Mononuclear cell (primary cell): ENCODE measurements around the gene NT5C3B. TPM values are rescaled to one million over a fixed set of nuclear protein-coding genes. Genes with fewer than 3 reads are reported as not detected.
A peak's percentile ranks its signal among the peaks of the same experiment; 100 is the strongest.
"Not testable (repeated sequence)": the region's sequence is repeated elsewhere in the genome, so short reads cannot be mapped to it uniquely, and the experiment has no call there.

ENCODE experiments used
- H3K27me3 ChIP-seq: 2 replicates; pipeline ENCODE4 v1.6.0; 2011; ENCODE audit warnings: low read length, control low read depth; ENCODE audit not compliant: insufficient read depth
- H3K4me1 ChIP-seq: 2 replicates; pipeline ENCODE4 v1.5.1; 2011; ENCODE audit warnings: mild to moderate bottlenecking, low read length, control low read depth; ENCODE audit not compliant: insufficient read depth
- H3K4me3 ChIP-seq: 2 replicates; pipeline ENCODE4 v1.5.1; 2011; ENCODE audit warnings: mild to moderate bottlenecking, low read length, moderate library complexity
- H3K9me3 ChIP-seq: 2 replicates; pipeline ENCODE4 v1.5.1; 2011; ENCODE audit warnings: low read depth, mild to moderate bottlenecking, control low read depth, low read length
- total RNA-seq: library from RNA; depleted of rRNA; stranded (reverse); fragments of >200 nt; gene quantifications from one replicate; pipeline ENCODE4 v1.2.3, GENCODE V29; 2012

Gene NT5C3B
- total RNA-seq, 1 donor: 30.5 TPM

DNA sequence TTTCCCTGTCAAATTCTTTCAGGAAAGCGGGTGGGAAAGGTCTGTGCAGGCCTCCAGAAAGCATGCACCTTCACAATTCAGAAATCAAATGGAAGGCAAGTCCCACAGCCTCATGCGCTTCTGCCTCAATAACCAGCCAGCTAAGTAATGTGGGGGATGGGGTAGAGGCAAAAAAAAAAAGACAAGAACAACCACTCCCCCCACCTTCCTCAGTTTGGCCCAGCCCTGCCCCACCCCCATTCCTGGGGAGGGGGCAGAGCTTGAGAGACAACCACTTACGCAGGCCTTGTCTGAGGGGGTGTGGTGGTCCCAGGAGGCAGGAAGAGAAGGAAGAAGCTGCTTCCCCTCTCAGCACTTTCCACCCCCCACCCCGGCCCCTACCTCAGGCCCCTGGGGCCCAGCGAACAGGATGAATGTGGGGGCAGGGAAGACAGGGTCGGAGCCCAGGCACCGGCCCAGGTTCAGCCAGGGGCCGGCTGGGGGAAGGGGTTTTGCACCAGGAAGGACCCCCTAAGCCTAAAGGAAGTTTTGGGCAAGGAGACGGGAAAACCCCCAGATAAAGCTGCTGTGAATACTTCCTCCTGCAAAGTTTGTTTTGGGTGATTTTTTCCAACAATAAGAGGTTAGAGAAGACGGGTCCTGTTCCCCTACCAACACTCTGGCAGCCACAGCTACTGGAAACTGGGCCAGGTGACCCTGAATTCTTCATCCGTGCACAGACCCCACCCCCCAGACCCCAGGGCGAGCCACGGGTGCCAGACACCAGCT is 50.8 kb downstream of the NT5C3B start:
- Histone ChIP-seq H3K27me3 (peaks cover 3% of the 10 kb centered on the region), H3K4me1 (peaks cover 48% of the 10 kb centered on the region), H3K9me3 (no peaks in the 10 kb centered on the region), H3K4me3 (peak overlapping the region; percentile 43)

GRCh38 chr17:41784207-41784744 is 51.8 kb downstream of the NT5C3B start:
- Histone ChIP-seq H3K4me1 (peaks cover 58% of the 10 kb centered on the region), H3K9me3 (no peaks in the 10 kb centered on the region), H3K27me3 (peaks cover 3% of the 10 kb centered on the region), H3K4me3 (no peak overlapping the region)

GRCh38 chr17:41782142-41782541 is 53.9 kb downstream of the NT5C3B start:
- H3K4me3 ChIP-seq: no peak overlapping the region
- H3K9me3 ChIP-seq: no peaks in the 10 kb centered on the region
- H3K4me1 ChIP-seq: peaks cover 62% of the 10 kb centered on the region
- peaks cover 3% of the 10 kb centered on the region for H3K27me3 ChIP-seq

GRCh38 chr17:41781404-41782110 is 54.5 kb downstream of the NT5C3B start:
- Histone ChIP-seq H3K27me3 (peaks cover 3% of the 10 kb centered on the region), H3K4me1 (peaks cover 62% of the 10 kb centered on the region)

GRCh38 chr17:41779954-41780353 is 56.1 kb downstream of the NT5C3B start:
- Histone ChIP-seq H3K4me1 (peaks cover 46% of the 10 kb centered on the region), H3K27me3 (peaks cover 1% of the 10 kb centered on the region), H3K4me3 (no peak overlapping the region), H3K9me3 (no peaks in the 10 kb centered on the region)

More at GRCh38 chr17:41781404-41782110, 54.5 kb downstream of the NT5C3B start:
- H3K9me3 ChIP-seq: no peaks in the 10 kb centered on the region
- H3K4me3 ChIP-seq: no peak overlapping the region

DNA sequence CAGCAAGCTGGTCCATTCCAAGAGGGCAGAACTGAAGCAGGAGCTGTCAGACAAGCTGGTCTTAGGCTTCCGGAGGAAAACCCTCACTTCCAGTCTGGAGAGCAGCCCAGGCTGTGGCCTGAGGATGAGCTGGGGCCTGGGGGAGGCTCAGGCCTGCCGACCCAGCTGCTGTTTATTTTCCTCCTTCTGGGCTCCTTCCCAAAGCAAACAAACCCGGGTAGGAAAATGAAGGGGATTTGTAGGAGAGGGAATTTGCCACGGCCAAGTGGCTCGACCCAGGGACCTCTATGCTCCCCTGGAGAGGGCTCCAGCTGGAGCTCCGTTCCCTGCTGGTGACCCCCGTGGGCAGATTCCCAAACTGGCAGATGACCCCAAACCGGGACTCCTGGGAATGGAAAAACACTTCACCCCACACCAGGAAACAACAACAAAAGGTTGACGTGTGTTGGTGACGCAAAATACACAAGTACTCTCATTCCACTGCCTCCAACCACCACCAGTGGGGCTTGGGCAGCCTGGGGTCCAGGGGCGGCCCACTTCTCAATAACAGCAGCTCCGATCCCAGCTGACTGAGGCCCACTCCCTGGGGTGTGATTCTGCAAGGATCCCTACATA is 58.4 kb downstream of the NT5C3B start:
- no peak overlapping the region for H3K4me3 ChIP-seq
- peaks cover 23% of the 10 kb centered on the region for H3K4me1 ChIP-seq
- H3K9me3 ChIP-seq: no peaks in the 10 kb centered on the region
- H3K27me3 ChIP-seq: no peaks in the 10 kb centered on the region

DNA sequence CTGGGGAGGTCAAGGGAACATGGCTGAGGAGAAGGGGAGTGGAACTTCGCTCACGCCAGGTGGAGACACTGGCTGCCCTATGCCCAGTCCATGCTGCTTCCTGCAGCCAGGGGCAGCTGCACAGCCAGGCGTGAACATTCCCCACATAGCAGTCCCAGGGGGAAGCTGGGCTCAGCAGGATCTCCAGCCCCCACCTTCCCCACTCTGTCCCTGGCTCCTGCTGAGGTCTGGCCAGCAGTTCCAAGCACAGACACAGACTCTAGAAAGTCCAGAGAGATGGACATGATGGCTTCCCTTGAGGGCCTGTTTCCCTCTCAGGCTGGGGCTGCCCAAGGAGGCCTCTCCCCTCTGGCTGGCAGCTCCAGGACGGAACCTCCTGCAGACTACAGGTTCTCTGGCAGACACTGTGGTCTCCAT is 58.9 kb downstream of the NT5C3B start:
- Histone ChIP-seq H3K27me3 (no peaks in the 10 kb centered on the region), H3K4me1 (peaks cover 19% of the 10 kb centered on the region), H3K9me3 (no peaks in the 10 kb centered on the region), H3K4me3 (no peak overlapping the region)

GRCh38 chr17:41776262-41776900 is 59.7 kb downstream of the NT5C3B start:
- H3K9me3 ChIP-seq: not testable (repeated sequence)

DNA sequence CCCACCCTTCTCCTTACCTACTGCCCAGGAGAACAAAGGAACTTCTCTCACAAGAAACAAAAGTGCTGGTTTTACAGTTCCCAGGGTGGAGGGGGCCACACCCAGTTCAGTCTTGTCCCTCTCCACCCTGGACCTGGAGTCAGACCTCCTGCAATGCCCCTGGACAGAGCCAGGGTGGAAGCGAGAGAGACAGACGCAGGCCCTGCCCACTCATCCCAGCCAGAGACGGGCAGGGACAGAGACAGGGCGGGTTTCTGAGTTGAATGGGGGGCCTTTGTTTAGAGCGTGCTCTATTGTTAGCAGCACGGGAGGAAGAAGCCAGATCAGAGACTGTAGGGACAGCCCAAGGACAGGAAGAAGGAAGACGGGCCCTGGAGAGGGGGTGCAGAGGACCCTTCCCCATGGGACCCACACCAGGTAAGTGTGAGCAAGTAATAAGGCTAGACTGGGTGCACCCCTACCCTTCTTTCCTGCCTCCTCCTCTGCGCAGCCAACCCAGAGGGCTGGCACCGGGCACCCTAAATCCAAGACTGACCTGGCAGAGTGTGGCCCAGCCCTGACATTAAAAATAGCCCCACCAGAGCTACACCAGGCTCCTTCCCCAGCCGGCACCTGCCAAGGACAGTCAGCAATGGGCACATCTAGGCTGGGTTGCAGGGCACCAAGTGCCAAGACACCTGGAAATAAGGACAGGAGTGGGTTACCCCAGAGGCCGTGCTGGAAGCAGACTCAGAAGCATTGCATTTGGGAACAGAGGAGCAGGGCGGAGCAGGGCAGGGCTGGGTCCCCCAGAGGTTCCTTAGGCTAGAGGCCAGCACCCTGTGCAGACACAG is 60.4 kb downstream of the NT5C3B start:
- peaks cover 19% of the 10 kb centered on the region for H3K4me1 ChIP-seq
- no peaks in the 10 kb centered on the region for H3K27me3 ChIP-seq
- H3K9me3 ChIP-seq: no peaks in the 10 kb centered on the region
- no peak overlapping the region for H3K4me3 ChIP-seq

More at GRCh38 chr17:41776262-41776900, 59.7 kb downstream of the NT5C3B start:
- peaks cover 19% of the 10 kb centered on the region for H3K4me1 ChIP-seq
- H3K27me3 ChIP-seq, H3K4me3 ChIP-seq: not testable (repeated sequence)

Other genes starting within 250 kb of the NT5C3B start
- not detected for gene KRT14, start 249.3 kb downstream of the NT5C3B start, total RNA-seq
- not detected for gene KRT16, start 223.5 kb downstream of the NT5C3B start, total RNA-seq
- 0.42 TPM for gene KRT17, start 211.7 kb downstream of the NT5C3B start, total RNA-seq
- gene EIF1, start 147.3 kb downstream of the NT5C3B start, total RNA-seq: 719 TPM
- gene GAST, start 123.9 kb downstream of the NT5C3B start, total RNA-seq: not detected
- not detected for gene HAP1, start 101.6 kb downstream of the NT5C3B start, total RNA-seq
- gene JUP, start 49.5 kb downstream of the NT5C3B start, total RNA-seq: 40.5 TPM
- gene P3H4, start 24.3 kb downstream of the NT5C3B start, total RNA-seq: 0.94 TPM
- gene FKBP10, start 23.2 kb downstream of the NT5C3B start, total RNA-seq: 0.21 TPM
- gene KLHL10, start 1.6 kb upstream of the NT5C3B start, total RNA-seq: not detected
- 60.7 TPM for gene KLHL11, start 29.2 kb upstream of the NT5C3B start, total RNA-seq
- 23.8 TPM for gene ACLY, start 82.7 kb upstream of the NT5C3B start, total RNA-seq
- not detected for gene ODAD4, start 94.4 kb upstream of the NT5C3B start, total RNA-seq
- gene CNP, start 130.6 kb upstream of the NT5C3B start, total RNA-seq: 16.7 TPM
- 110 TPM for gene DNAJC7, start 181.2 kb upstream of the NT5C3B start, total RNA-seq
- gene NKIRAS2, start 183.9 kb upstream of the NT5C3B start, total RNA-seq: 21.5 TPM
- gene C17orf113, start 214.4 kb upstream of the NT5C3B start, total RNA-seq: 0.21 TPM